ENCODE data around the gene WDR83. TPM values are rescaled to one million over a fixed set of nuclear protein-coding genes. Genes with fewer than 3 reads are reported as not detected.
"Not testable (repeated sequence)": the region's sequence is repeated elsewhere in the genome, so short reads cannot be mapped to it uniquely, and the experiment has no call there.

Gene WDR83
- total RNA-seq (10 to 100 TPM; 18.8 to 19.9 TPM), polyA plus RNA-seq (13.1 TPM)

- POLR2A ChIA-PET = interaction anchor here (0.5 to 1.7 kb wide), 5 partner anchors 13 to 1069 kb away, joined by 3 to 5 read pairs (median 4); partner anchors contain the start of genes ZNF490, ZNF563 and ZNF791
- H3K36me3 Mint-ChIP-seq = peaks cover 0 to 52% (median 3%) of the 10 kb centered on the region in 3 donors
These were observed at the start of gene WDR83, which contains the start of gene MAN2B1 for GRCh38 chr19:12666265-12667048. Gene WDR83 (plus strand): TSS chr19:12666807. CDS start chr19:12669791, 2,984 bp downstream. Gene MAN2B1 (minus strand): TSS chr19:12666742. CDS start chr19:12666701, 41 bp downstream.

GRCh38 chr19:12617646-12618045, 49.0 kb upstream of the WDR83 start:
- Mint-ChIP-seq H3K27ac (no peak overlapping the region), H3K36me3 (peaks cover 0 to 43% (median 2%) of the 10 kb centered on the region in 3 donors), H3K27me3 (no peaks in the 10 kb centered on the region), H3K4me1 (peaks cover 39 to 59% (median 55%) of the 10 kb centered on the region in 3 donors), H3K4me3 (no peak overlapping the region), H3K9me3 (no peaks in the 10 kb centered on the region)
- Histone ChIP-seq H3K27me3 (ENCODE audit: insufficient read depth, low read length, poor library complexity, severe bottlenecking) (no peaks in the 10 kb centered on the region), H3K4me1 (ENCODE audit: insufficient read depth, low read length) (peaks cover 23% of the 10 kb centered on the region), H3K4me3 (ENCODE audit: low read length) (no peak overlapping the region), H3K9me3 (ENCODE audit: low read length) (no peaks in the 10 kb centered on the region), H3K36me3 (ENCODE audit: insufficient read depth, low read length) (no peaks in the 10 kb centered on the region), H3K27ac (ENCODE audit: low read depth, low read length) (no peak overlapping the region)
- CTCF ChIA-PET = no interaction called here
- POLR2A ChIA-PET = no interaction called here
- no peak for DNase-seq

More at GRCh38 chr19:12666265-12667048, at the start of gene WDR83, which contains the start of gene MAN2B1:
- Histone ChIP-seq H3K27me3 (ENCODE audit: insufficient read depth, low read length, poor library complexity, severe bottlenecking) (no peaks in the 10 kb centered on the region), H3K4me1 (ENCODE audit: insufficient read depth, low read length) (peaks cover 40% of the 10 kb centered on the region), H3K27ac (ENCODE audit: low read depth, low read length) (peak within 1 kb of the TSS; percentile 72), H3K4me3 (ENCODE audit: low read length) (peak within 1 kb of the TSS; percentile 83), H3K36me3 (ENCODE audit: insufficient read depth, low read length) (peaks cover 1% of the 10 kb centered on the region), H3K9me3 (ENCODE audit: low read length) (no peaks in the 10 kb centered on the region)
- CTCF ChIA-PET = interaction anchor here (0.7 to 5.7 kb wide), 5 partner anchors 12 to 182 kb away, joined by 3 to 32 read pairs (median 3); partner anchors contain the start of gene ZNF709
- Mint-ChIP-seq H3K27ac (peak within 1 kb of the TSS; percentile 89 to 100 (median 98)), H3K9me3 (no peaks in the 10 kb centered on the region), H3K4me3 (peak within 1 kb of the TSS; percentile 87 to 100 (median 97)), H3K4me1 (peaks cover 43 to 59% (median 46%) of the 10 kb centered on the region in 3 donors), H3K27me3 (no peaks in the 10 kb centered on the region)
- peak; percentile 77 to 84 (median 79) for DNase-seq

- Mint-ChIP-seq H3K27ac (peak overlapping the region in 2 of 8 donors; percentile 48 to 55), H3K36me3 (peaks cover 0 to 45% (median 2%) of the 10 kb centered on the region in 3 donors), H3K4me1 (peaks cover 18 to 39% (median 39%) of the 10 kb centered on the region in 3 donors)
- H3K9me3 Mint-ChIP-seq; H3K27me3 ChIP-seq (ENCODE audit: insufficient read depth, low read length, poor library complexity, severe bottlenecking); H3K4me3 ChIP-seq (ENCODE audit: low read length); H3K4me1 ChIP-seq (ENCODE audit: insufficient read depth, low read length); H3K27ac ChIP-seq (ENCODE audit: low read depth, low read length); H3K9me3 ChIP-seq (ENCODE audit: low read length); H3K27me3 Mint-ChIP-seq; DNase-seq; H3K4me3 Mint-ChIP-seq; CTCF ChIA-PET; H3K36me3 ChIP-seq (ENCODE audit: insufficient read depth, low read length): not testable (repeated sequence)
- POLR2A ChIA-PET = interaction anchor here (0.6 kb wide), 1 partner anchor 57 kb away, joined by 4 read pairs; no protein-coding TSS in a partner anchor
These were observed 45.2 kb upstream of the WDR83 start for GRCh38 chr19:12621253-12622024.

DNA sequence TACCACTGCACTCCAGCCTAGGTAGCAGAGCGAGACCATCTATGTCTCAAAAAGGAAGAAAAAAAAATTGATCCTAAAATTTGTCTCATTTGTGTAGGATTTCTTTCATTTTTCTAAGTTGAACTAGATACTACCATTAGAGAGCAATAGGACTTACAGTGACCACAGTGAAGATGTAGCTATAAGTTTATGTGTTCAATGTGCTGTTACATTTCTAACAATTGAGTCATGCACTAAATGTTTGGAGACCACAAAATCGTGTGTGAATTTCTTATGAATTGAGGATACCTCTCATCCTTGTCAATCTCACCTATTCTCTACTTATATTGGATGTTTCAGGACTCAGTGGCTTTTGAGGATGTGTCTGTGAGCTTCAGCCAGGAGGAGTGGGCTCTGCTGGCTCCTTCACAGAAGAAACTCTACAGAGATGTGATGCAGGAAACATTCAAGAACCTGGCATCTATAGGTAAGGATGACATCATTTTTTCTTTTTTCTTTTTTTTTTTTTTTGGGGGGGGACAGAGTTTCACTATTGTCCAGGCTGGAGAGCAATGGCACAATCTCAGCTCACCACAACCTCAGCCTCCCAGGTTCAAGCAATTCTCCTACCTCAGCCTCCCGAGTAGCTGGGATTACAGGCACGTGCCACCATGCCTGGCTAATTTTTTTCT, 43.1 kb upstream of the WDR83 start:
- H3K4me3 ChIP-seq (ENCODE audit: low read length) = no peak overlapping the region
- H3K27ac ChIP-seq (ENCODE audit: low read depth, low read length) = no peak overlapping the region
- H3K9me3 ChIP-seq (ENCODE audit: low read length) = peaks cover 11% of the 10 kb centered on the region
- H3K36me3 ChIP-seq (ENCODE audit: insufficient read depth, low read length) = peaks cover 22% of the 10 kb centered on the region
- peak overlapping the region in 1 of 8 donors; percentile 45 for H3K27ac Mint-ChIP-seq
- H3K4me3 Mint-ChIP-seq = no peak overlapping the region
- H3K4me1 Mint-ChIP-seq = peaks cover 15 to 31% (median 28%) of the 10 kb centered on the region in 3 donors
- DNase-seq = no peak
- POLR2A ChIA-PET = no interaction called here
- no peaks in the 10 kb centered on the region for H3K27me3 ChIP-seq (ENCODE audit: insufficient read depth, low read length, poor library complexity, severe bottlenecking)
- CTCF ChIA-PET = interaction anchor here (1.1 kb wide), 1 partner anchor 9 kb away, joined by 3 read pairs; no protein-coding TSS in a partner anchor
- H3K27me3 Mint-ChIP-seq = no peaks in the 10 kb centered on the region
- H3K9me3 Mint-ChIP-seq = peaks cover 2 to 10% (median 7%) of the 10 kb centered on the region in 5 donors
- H3K4me1 ChIP-seq (ENCODE audit: insufficient read depth, low read length) = peaks cover 5% of the 10 kb centered on the region
- H3K36me3 Mint-ChIP-seq = peaks cover 13 to 54% (median 19%) of the 10 kb centered on the region in 3 donors

DNA sequence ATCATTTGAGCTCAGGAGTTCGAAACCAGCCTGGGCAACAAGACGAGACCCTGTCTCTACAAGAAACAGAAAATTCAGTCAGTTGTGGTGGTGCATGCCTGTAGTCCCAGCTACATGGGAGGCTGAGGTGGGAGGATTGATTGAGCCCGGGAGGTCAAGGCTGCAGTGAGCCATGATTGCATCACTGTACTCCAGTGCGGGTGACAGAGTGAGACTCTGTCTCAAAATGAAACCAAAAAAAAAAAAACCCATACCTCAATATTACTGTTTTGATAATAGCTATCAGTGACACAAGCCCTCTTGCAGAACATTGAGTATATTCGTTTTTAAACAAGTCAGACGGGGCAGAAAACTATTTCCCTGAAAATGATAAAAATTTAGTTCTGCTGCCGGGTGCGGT, 39.6 kb upstream of the WDR83 start:
- ChIA-PET POLR2A (no interaction called here), CTCF (interaction anchor here (1.0 to 1.4 kb wide), 2 partner anchors 13 to 45 kb away, joined by 3 to 6 read pairs; no protein-coding TSS in a partner anchor)
- Histone ChIP-seq H3K4me3 (ENCODE audit: low read length) (no peak overlapping the region), H3K36me3 (ENCODE audit: insufficient read depth, low read length) (peaks cover 33% of the 10 kb centered on the region), H3K27ac (ENCODE audit: low read depth, low read length) (no peak overlapping the region), H3K4me1 (ENCODE audit: insufficient read depth, low read length) (no peaks in the 10 kb centered on the region), H3K27me3 (ENCODE audit: insufficient read depth, low read length, poor library complexity, severe bottlenecking) (no peaks in the 10 kb centered on the region), H3K9me3 (ENCODE audit: low read length) (peaks cover 17% of the 10 kb centered on the region)
- Mint-ChIP-seq H3K27ac (no peak overlapping the region), H3K9me3 (peaks cover 2 to 14% (median 9%) of the 10 kb centered on the region in 5 donors), H3K27me3 (no peaks in the 10 kb centered on the region), H3K4me1 (peaks cover 6 to 20% (median 16%) of the 10 kb centered on the region in 3 donors), H3K4me3 (no peak overlapping the region), H3K36me3 (peaks cover 23 to 67% (median 28%) of the 10 kb centered on the region in 3 donors)
- DNase-seq = no peak

GRCh38 chr19:12628040-12629022, 38.3 kb upstream of the WDR83 start:
- Mint-ChIP-seq H3K27me3 (no peaks in the 10 kb centered on the region), H3K4me3 (no peak overlapping the region), H3K36me3 (peaks cover 25 to 68% (median 28%) of the 10 kb centered on the region in 3 donors), H3K27ac (peak overlapping the region in 1 of 8 donors; percentile 48), H3K4me1 (peaks cover 4 to 12% (median 7%) of the 10 kb centered on the region in 3 donors), H3K9me3 (peaks cover 2 to 14% (median 9%) of the 10 kb centered on the region in 5 donors)
- H3K27me3 ChIP-seq (ENCODE audit: insufficient read depth, low read length, poor library complexity, severe bottlenecking) = no peaks in the 10 kb centered on the region
- H3K4me1 ChIP-seq (ENCODE audit: insufficient read depth, low read length) = no peaks in the 10 kb centered on the region
- CTCF ChIA-PET = interaction anchor here (1.4 kb wide), 1 partner anchor 12 kb away, joined by 6 read pairs; no protein-coding TSS in a partner anchor
- H3K9me3 ChIP-seq (ENCODE audit: low read length) = peaks cover 17% of the 10 kb centered on the region
- peaks cover 33% of the 10 kb centered on the region for H3K36me3 ChIP-seq (ENCODE audit: insufficient read depth, low read length)
- H3K27ac ChIP-seq (ENCODE audit: low read depth, low read length) = no peak overlapping the region
- POLR2A ChIA-PET = no interaction called here
- no peak for DNase-seq
- no peak overlapping the region for H3K4me3 ChIP-seq (ENCODE audit: low read length)

All from CD8-positive, alpha-beta memory T cell (primary cell).